Thyroid gland (tissue), 4 donors: ENCODE measurements around the gene GDF3.

Experiments used
- CTCF ChIP-seq, 6 experiments: fragments of 200-600 bp in 3 of 6; fragments of 450-650 bp in 3 of 6; sonication (generic) in 3 of 6; IDR thresholded peaks; one replicate each; pipeline ENCODE4 v1.5.1; 2016 to 2019; ENCODE audit warnings: antibody characterized with exemption in 6 of 6, mild to moderate bottlenecking in 2 of 6, inconsistent platforms in 1 of 6, moderate library complexity in 1 of 6
- POLR2A ChIP-seq, 2 donors: fragments of 450-650 bp; IDR thresholded peaks; one replicate each; pipeline ENCODE4 v1.6.1; 2017; ENCODE audit warnings: antibody characterized with exemption in 2 of 2, mild to moderate bottlenecking in 2 of 2, moderate library complexity in 1 of 2

- TF ChIP-seq CTCF (IDR thresholded peaks at IDR 0.05) = no peak
- TF ChIP-seq POLR2A (IDR thresholded peaks at IDR 0.05) = no peak
Measured at GRCh38 chr12:7732993-7733392, 37.4 kb upstream of the GDF3 start.
